OCI-LY7 (cell line): Measurements from ENCODE around the gene LRRK1. TPM values are rescaled to one million over a fixed set of nuclear protein-coding genes. Genes with fewer than 3 reads are reported as not detected.

ENCODE experiments used
- BruUV-seq: library from RNA; stranded (reverse); fragments of 400-500 nt; replicated peaks from 2 replicates; lab custom pipeline; 2021; lab: Mats Ljungman, UMichigan
- CTCF ChIA-PET: fragments of 300-600 bp; sonication (Branson Sonifier 250); formaldehyde crosslinking; loops from one replicate; lab custom pipeline; 2022; ENCODE audit warnings: antibody characterized with exemption; ENCODE audit not compliant: unreplicated experiment; lab: Charles Lee
- POLR2A ChIA-PET: fragments of 300-600 bp; sonication (Branson Sonifier 250); formaldehyde crosslinking; loops from one replicate; lab custom pipeline; 2022; ENCODE audit warnings: antibody characterized with exemption; lab: Charles Lee
- DNase-seq: peaks from one replicate; pipeline ENCODE4 v3.0.0-alpha.2; 2015; ENCODE audit warnings: low spot score
- H2AFZ ChIP-seq: fragments of 200-600 bp; sonication (generic), shearing (Covaris generic); 2 replicates; pipeline ENCODE4 v1.6.1; 2014; ENCODE audit warnings: mild to moderate bottlenecking, antibody characterized with exemption, low read length, moderate library complexity
- H3K27ac ChIP-seq: fragments of 200-600 bp; sonication (generic); 2 replicates; pipeline ENCODE4 v1.5.1; 2014; ENCODE audit warnings: mixed run types, low read depth, mild to moderate bottlenecking, moderate library complexity, low read length, inconsistent platforms; ENCODE audit not compliant: poor library complexity, severe bottlenecking
- H3K36me3 ChIP-seq: fragments of 200-600 bp; sonication (generic); 2 replicates; pipeline ENCODE4 v1.6.1; 2014; ENCODE audit warnings: mild to moderate bottlenecking, antibody characterized with exemption, low read length, moderate library complexity, mixed read lengths; ENCODE audit not compliant: insufficient read depth
- H3K4me1 ChIP-seq: fragments of 200-600 bp; sonication (generic); 2 replicates; pipeline ENCODE4 v1.5.1; 2014; ENCODE audit warnings: mild to moderate bottlenecking, low read length; ENCODE audit not compliant: insufficient read depth, poor library complexity, severe bottlenecking
- H3K4me2 ChIP-seq: fragments of 200-600 bp; sonication (generic); 2 replicates; pipeline ENCODE4 v1.6.1; 2014; ENCODE audit warnings: mild to moderate bottlenecking, low read length
- H3K4me3 ChIP-seq: fragments of 200-600 bp; sonication (generic); 2 replicates; pipeline ENCODE4 v1.5.1; 2014; ENCODE audit warnings: mild to moderate bottlenecking, low read depth, low read length; ENCODE audit not compliant: poor library complexity, severe bottlenecking
- H3K79me2 ChIP-seq: fragments of 200-600 bp; sonication (generic); 2 replicates; pipeline ENCODE4 v1.6.1; 2016; ENCODE audit warnings: low read depth, mild to moderate bottlenecking, low read length, moderate library complexity, mixed read lengths; ENCODE audit not compliant: insufficient read depth
- H3K9me2 ChIP-seq: fragments of 200-600 bp; sonication (generic); 2 replicates; pipeline ENCODE4 v1.6.1; 2016; ENCODE audit warnings: mild to moderate bottlenecking, low read length, mixed read lengths; ENCODE audit not compliant: insufficient read depth
- H3K9me3 ChIP-seq: fragments of 200-600 bp; sonication (generic); 2 replicates; pipeline ENCODE4 v1.6.1; 2014; ENCODE audit warnings: mild to moderate bottlenecking, mixed run types, low read length, mixed read lengths
- H4K20me1 ChIP-seq: fragments of 200-600 bp; sonication (generic); 2 replicates; pipeline ENCODE4 v1.6.1; 2014; ENCODE audit warnings: mild to moderate bottlenecking, antibody characterized with exemption, low read length, moderate library complexity, mixed read lengths; ENCODE audit not compliant: insufficient read depth
- EZH2phosphoT487 ChIP-seq: fragments of 200-600 bp; sonication (generic); IDR thresholded peaks from 2 replicates; pipeline ENCODE4 v1.6.1; 2018; ENCODE audit warnings: low read depth, borderline replicate concordance, mild to moderate bottlenecking, mixed run types, antibody characterized with exemption, low read length, moderate library complexity, mixed read lengths
- intact Hi-C: fragments of 100-400 bp; cut with micrococcal nuclease; formaldehyde crosslinking; loops from one replicate; pipeline ENCODE4 v1.10.0; 2022; ENCODE audit not compliant: unreplicated experiment
- total RNA-seq, 2 experiments: library from RNA; depleted of rRNA in 1 of 2; stranded (reverse); fragments of >200 nt in 1 of 2; shearing (Covaris generic) in 1 of 2; gene quantifications; 2 replicates each; pipeline ENCODE4 v1.2.3, GENCODE V29; 2014 to 2022
- TF ChIP-seq, protein P1 (sequence below): fragments of 200-600 bp; sonication (generic); conservative IDR thresholded peaks from 2 replicates; pipeline ENCODE4 v1.5.1; 2014; ENCODE audit warnings: mild to moderate bottlenecking, antibody characterized with exemption, low read length, moderate library complexity, mixed read lengths

Gene LRRK1
- total RNA-seq, 2 experiments from 2014 or later = 92.3 to 233 TPM

DNA sequence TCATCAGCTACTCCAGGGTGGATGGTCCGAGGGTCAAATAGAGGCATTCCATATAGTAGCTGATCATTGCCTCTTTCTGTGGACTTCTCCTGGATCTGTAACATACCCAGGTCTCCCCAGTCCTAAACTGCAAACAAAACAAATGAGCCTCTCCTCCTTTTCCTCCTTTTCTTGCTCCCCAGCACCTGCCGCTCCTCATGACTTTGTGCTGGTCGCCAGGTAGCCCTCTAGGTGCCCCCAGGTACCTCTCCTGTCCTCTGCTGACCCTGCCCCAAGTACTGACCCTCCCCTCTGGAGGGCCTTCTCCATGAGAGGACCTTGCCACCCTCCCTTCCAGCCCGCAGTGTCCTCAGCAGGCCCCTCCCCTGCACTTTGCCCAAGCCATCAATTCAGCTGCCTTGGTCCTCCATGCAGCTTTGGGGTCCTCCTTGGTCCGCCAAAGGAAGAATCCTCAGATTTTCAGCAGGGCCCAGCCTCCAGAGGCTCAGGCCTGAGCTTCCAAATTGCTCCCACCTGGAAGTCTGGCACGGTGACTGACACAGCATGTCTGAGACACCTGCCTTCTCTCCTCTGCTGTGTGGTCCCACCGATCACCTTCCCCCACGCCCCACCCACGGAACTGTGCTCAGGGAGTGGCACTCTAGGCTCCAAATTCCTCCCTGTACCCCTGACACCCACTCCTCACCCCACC, 111.0 kb downstream of the LRRK1 start:
- Histone ChIP-seq H3K79me2 (peaks cover 23% of the 10 kb centered on the region; the same call in 1 of the 2 replicates), H3K4me2 (no peak overlapping the region), H2AFZ (no peak overlapping the region), H4K20me1 (no peaks in the 10 kb centered on the region), H3K36me3 (peaks cover 100% of the 10 kb centered on the region), H3K4me3 (no peak overlapping the region), H3K27ac (no peak overlapping the region), H3K4me1 (peaks cover 5% of the 10 kb centered on the region), H3K9me2 (no peaks in the 10 kb centered on the region), H3K9me3 (peaks cover 23% of the 10 kb centered on the region)
- no peak for DNase-seq
- ChIA-PET POLR2A (no interaction called here), CTCF (no interaction called here)
- TF ChIP-seq, protein P1, sequence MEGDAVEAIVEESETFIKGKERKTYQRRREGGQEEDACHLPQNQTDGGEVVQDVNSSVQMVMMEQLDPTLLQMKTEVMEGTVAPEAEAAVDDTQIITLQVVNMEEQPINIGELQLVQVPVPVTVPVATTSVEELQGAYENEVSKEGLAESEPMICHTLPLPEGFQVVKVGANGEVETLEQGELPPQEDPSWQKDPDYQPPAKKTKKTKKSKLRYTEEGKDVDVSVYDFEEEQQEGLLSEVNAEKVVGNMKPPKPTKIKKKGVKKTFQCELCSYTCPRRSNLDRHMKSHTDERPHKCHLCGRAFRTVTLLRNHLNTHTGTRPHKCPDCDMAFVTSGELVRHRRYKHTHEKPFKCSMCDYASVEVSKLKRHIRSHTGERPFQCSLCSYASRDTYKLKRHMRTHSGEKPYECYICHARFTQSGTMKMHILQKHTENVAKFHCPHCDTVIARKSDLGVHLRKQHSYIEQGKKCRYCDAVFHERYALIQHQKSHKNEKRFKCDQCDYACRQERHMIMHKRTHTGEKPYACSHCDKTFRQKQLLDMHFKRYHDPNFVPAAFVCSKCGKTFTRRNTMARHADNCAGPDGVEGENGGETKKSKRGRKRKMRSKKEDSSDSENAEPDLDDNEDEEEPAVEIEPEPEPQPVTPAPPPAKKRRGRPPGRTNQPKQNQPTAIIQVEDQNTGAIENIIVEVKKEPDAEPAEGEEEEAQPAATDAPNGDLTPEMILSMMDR = no peak
- no peak for TF ChIP-seq EZH2phosphoT487
- intact Hi-C loops = no loop called here
- no TSS peak for BruUV-seq

DNA sequence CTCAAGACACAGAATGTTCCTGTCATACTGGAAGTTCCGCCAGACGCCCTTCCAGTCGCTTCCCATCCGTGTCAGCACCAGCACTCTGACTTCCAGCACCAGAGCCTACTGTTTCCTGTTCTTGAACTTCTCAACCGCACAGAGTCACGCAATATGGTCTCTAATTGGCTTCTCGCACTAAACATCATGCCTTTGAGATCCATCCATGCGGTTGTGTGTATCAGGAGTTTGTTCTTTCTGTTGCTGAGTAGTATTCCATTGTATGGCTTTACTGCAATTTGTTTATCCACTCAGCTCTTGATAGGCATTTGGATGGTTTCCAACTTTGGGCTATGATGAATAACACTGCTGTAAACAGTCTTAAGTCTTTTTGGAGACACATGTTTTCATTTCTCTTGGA, 112.1 kb downstream of the LRRK1 start:
- H3K9me3 ChIP-seq = peaks cover 28% of the 10 kb centered on the region
- DNase-seq = no peak
- CTCF ChIA-PET = no interaction called here
- no peak overlapping the region for H3K27ac ChIP-seq
- BruUV-seq = no TSS peak
- H3K4me2 ChIP-seq = no peak overlapping the region
- H3K4me3 ChIP-seq = no peak overlapping the region
- H3K4me1 ChIP-seq = peaks cover 12% of the 10 kb centered on the region
- no peak overlapping the region for H2AFZ ChIP-seq
- peaks cover 100% of the 10 kb centered on the region for H3K36me3 ChIP-seq
- TF ChIP-seq EZH2phosphoT487 = no peak
- TF ChIP-seq, protein P1 = no peak
- POLR2A ChIA-PET = interaction anchor here (0.5 kb wide), 1 partner anchor 206 kb away, joined by 3 read pairs; no protein-coding TSS in a partner anchor
- no peaks in the 10 kb centered on the region for H3K9me2 ChIP-seq
- H4K20me1 ChIP-seq = no peaks in the 10 kb centered on the region
- intact Hi-C loops = no loop called here
- peaks cover 34% of the 10 kb centered on the region; the same call in 1 of the 2 replicates for H3K79me2 ChIP-seq

DNA sequence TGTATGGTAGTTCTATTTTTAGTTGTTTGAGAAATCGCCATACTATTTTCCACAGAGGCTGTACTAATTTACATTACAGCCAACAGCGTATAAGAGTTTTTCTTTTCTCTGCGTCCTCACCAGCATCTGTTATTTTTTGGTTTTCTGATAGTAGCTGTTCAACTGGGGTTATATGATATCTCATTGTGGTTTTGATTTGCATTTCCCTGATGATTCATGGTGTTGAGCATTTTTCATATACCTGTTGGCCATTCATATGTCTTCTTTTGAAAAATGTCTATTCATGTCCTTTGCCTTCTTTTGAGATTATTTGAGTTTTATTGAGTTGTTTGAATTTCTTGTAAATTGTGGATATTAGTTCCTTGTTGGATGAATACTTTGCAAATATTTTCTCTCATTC, 114.6 kb downstream of the LRRK1 start:
- no peak overlapping the region for H3K27ac ChIP-seq

More for the DNA sequence above, 114.6 kb downstream of the LRRK1 start:
- Histone ChIP-seq H3K9me3 (peaks cover 28% of the 10 kb centered on the region), H2AFZ (no peak overlapping the region), H3K4me2 (no peak overlapping the region), H4K20me1 (no peaks in the 10 kb centered on the region), H3K9me2 (no peaks in the 10 kb centered on the region), H3K4me3 (no peak overlapping the region), H3K79me2 (peaks cover 42% of the 10 kb centered on the region; the same call in 1 of the 2 replicates), H3K4me1 (peaks cover 12% of the 10 kb centered on the region), H3K36me3 (peaks cover 100% of the 10 kb centered on the region)
- TF ChIP-seq, protein P1 = no peak
- no peak for TF ChIP-seq EZH2phosphoT487
- ChIA-PET CTCF (no interaction called here), POLR2A (interaction anchor here (0.6 to 1.3 kb wide), 3 partner anchors 22 to 361 kb away, joined by 3 to 6 read pairs (median 4); no protein-coding TSS in a partner anchor)
- BruUV-seq = no TSS peak
- DNase-seq = no peak
- intact Hi-C loops = no loop called here
